ENCODE data around the gene CARHSP1.

CARHSP1 gene

DNA sequence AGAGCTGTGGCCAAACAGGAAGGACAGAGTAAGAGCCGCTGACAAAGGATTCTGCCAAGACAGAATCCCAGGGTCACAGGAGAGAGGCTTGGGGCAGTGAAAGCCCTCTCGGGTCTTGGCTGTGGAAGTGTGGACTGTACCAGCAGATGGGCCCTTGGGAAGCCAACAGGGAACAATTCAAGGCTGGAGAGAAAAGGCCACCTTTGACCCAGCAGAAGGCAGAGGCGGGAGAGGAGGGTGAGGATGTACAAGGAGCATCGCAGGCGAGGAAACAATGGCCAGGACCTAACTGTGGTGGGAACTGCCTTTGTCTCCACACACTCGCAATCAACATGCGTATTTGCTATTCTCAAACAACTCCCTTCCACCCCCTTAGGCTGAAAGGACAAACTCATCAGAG, 15.7 kb downstream of the CARHSP1 start:
- TF ChIP-seq, protein P1, sequence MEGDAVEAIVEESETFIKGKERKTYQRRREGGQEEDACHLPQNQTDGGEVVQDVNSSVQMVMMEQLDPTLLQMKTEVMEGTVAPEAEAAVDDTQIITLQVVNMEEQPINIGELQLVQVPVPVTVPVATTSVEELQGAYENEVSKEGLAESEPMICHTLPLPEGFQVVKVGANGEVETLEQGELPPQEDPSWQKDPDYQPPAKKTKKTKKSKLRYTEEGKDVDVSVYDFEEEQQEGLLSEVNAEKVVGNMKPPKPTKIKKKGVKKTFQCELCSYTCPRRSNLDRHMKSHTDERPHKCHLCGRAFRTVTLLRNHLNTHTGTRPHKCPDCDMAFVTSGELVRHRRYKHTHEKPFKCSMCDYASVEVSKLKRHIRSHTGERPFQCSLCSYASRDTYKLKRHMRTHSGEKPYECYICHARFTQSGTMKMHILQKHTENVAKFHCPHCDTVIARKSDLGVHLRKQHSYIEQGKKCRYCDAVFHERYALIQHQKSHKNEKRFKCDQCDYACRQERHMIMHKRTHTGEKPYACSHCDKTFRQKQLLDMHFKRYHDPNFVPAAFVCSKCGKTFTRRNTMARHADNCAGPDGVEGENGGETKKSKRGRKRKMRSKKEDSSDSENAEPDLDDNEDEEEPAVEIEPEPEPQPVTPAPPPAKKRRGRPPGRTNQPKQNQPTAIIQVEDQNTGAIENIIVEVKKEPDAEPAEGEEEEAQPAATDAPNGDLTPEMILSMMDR (IDR thresholded peaks at IDR 0.05; ENCODE audit: low read depth, low read length): no peak
- Histone ChIP-seq H3K36me3 (peaks cover 86% of the 10 kb centered on the region), H3K4me3 (ENCODE audit: low read depth, low read length) (no peak overlapping the region), H3K9me3 (no peaks in the 10 kb centered on the region), H3K4me1 (peaks cover 5% of the 10 kb centered on the region; the same call in 1 of the 2 replicates), H3K27me3 (no peaks in the 10 kb centered on the region)
- DNase-seq: no peak

DNA sequence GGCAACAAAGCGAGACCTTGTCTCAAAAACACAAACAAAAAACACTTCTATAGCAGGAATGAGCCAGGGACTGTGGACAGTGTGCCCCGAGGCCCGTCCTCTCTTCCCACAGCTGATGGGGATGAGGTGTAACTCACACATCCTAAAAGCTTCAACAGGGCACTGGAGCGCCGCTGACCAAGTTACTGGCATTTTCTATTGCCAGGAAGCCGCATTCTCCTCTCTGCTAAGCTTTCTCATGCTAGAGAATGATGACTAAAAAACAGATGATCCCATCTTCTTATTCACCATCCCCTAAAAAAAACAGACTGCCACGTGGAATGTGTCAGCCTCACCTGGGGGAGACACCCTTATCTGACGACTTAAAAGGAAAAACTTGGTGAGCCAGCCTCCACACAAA, 16.3 kb downstream of the CARHSP1 start:
- peaks cover 5% of the 10 kb centered on the region; the same call in 1 of the 2 replicates for H3K4me1 ChIP-seq
- no peak overlapping the region for H3K4me3 ChIP-seq (ENCODE audit: low read depth, low read length)
- H3K27me3 ChIP-seq: no peaks in the 10 kb centered on the region
- H3K9me3 ChIP-seq: no peaks in the 10 kb centered on the region
- TF ChIP-seq, protein P1 (IDR thresholded peaks at IDR 0.05; ENCODE audit: low read depth, low read length): no peak
- H3K36me3 ChIP-seq: peaks cover 89% of the 10 kb centered on the region
- no peak for DNase-seq

DNA sequence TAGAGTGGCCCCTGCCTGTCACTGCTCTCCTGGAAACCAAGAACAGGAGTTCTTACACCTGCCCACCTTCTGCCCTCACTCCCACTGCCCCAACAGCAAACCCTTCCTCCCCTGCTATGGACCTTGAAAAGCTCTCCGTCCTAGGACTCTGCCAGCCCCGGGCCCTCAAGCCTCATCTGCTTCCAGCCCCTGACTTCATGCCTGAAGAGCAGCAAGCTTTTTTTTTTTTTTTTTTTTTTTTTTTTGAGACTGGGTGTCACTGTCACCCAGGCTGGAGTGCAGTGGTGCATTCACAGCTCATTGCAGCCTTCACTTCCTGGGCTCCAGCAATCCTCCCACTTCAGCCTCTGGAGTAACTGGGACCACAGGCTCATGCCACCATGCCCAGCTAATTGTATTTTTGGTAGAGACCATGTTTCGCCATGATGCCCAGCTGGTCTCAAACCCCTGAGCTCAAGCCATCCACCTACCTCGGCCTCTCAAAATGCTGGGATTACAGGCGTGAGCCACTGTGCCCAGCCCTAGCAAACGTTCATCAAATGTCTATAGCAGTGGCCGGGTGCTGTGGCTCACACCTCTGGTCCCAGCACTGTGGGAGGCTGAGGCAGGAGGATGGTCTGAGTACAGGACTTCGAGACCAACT, 16.9 kb downstream of the CARHSP1 start:
- H3K4me1 ChIP-seq: peaks cover 11% of the 10 kb centered on the region
- no peaks in the 10 kb centered on the region for H3K9me3 ChIP-seq
- TF ChIP-seq, protein P1 (IDR thresholded peaks at IDR 0.05; ENCODE audit: low read depth, low read length): no peak
- no peak for DNase-seq
- H3K4me3 ChIP-seq (ENCODE audit: low read depth, low read length): no peak overlapping the region
- H3K36me3 ChIP-seq: peaks cover 94% of the 10 kb centered on the region
- H3K27me3 ChIP-seq: no peaks in the 10 kb centered on the region

DNA sequence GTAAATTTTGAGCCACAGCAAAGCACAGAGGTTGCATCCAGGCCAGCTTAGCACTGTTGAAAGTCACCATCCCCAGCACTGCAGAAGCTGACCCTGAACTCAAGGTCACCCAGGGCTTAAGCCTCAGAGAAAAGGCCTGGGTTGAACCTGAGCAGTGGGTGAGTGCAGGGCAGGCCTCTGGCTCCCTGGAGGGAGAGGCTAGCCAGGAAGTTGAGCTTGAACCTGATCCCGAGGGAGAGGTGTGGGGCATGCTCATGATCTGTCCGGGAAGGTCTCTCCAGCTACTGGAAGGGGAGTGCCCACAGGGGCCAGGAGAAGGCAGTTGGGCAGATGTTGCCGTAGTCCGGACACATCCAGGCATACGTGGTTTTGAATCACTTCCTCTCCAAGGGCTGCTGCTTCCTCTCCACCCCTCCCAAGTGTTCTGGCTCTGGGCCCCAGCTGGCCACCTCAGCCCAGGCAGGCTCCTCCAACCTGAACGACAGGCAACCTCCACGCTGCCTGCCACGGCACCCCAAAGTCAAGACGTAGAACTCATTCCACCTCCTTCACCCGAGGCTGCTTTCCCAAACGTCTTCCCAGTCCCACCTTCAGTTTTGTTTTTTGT, 18.4 kb downstream of the CARHSP1 start:
- no peak for DNase-seq
- H3K36me3 ChIP-seq: peaks cover 90% of the 10 kb centered on the region
- H3K4me1 ChIP-seq: peaks cover 15% of the 10 kb centered on the region
- H3K27me3 ChIP-seq: no peaks in the 10 kb centered on the region
- H3K9me3 ChIP-seq: no peaks in the 10 kb centered on the region
- TF ChIP-seq, protein P1 (IDR thresholded peaks at IDR 0.05; ENCODE audit: low read depth, low read length): no peak
- H3K4me3 ChIP-seq (ENCODE audit: low read depth, low read length): no peak overlapping the region

DNA sequence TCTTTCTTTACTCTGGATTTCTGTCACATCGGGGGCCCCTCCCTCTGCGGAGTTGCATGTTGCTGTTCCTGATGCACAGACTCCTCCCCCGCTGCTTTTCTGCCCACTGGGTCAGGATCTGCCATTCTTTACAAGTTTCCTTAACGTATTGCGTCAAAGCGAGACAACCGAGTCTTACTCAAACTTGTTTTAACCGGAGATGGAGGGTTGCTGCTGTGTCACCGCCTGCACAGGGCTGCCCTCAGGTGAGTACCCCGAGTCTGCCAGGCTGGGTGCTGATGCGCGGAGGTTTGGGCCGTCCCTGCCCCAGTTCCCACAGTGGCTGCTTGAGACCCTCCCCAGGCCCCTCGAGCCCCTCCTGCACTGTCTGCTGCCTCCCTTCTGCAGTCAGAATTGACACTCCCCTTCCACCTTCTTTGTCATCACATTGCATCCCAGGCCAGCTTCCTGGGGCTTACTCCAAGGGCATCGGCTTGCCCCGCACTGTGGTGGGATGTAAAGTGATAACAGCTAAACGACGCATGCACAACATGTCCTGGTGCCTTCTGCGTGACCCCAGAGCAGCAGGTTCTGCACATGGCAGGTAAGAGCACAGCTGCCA, 19.3 kb downstream of the CARHSP1 start:
- H3K4me3 ChIP-seq (ENCODE audit: low read depth, low read length): no peak overlapping the region
- TF ChIP-seq, protein P1 (IDR thresholded peaks at IDR 0.05; ENCODE audit: low read depth, low read length): no peak
- DNase-seq: no peak
- peaks cover 15% of the 10 kb centered on the region for H3K4me1 ChIP-seq
- H3K36me3 ChIP-seq: peaks cover 81% of the 10 kb centered on the region
- no peaks in the 10 kb centered on the region for H3K9me3 ChIP-seq
- H3K27me3 ChIP-seq: no peaks in the 10 kb centered on the region

DNA sequence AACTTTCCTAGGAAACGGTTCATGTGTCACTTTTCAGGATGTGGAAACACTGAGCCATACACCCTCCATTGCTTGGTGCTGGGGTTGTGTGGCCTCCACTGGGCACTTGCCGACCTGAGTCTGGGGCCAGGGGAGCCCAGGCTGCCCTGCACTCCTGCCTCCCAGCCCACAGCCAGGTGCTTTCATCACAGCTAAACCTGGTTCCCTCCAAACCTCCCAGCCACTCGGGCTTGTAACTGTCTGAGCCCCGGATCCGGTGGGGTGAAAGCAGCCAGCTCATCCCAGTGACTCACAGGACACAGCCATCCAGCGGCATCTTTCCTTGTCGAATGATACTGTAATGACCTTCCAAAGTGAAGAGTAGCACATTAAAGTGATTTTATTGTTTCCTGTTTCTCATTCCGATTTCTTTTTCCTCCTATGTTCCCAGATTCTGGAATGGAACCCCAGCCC, 19.8 kb downstream of the CARHSP1 start:
- DNase-seq: no peak
- H3K36me3 ChIP-seq: peaks cover 79% of the 10 kb centered on the region
- no peaks in the 10 kb centered on the region for H3K27me3 ChIP-seq
- H3K4me3 ChIP-seq (ENCODE audit: low read depth, low read length): no peak overlapping the region
- H3K9me3 ChIP-seq: no peaks in the 10 kb centered on the region
- H3K4me1 ChIP-seq: peaks cover 15% of the 10 kb centered on the region
- TF ChIP-seq, protein P1 (IDR thresholded peaks at IDR 0.05; ENCODE audit: low read depth, low read length): no peak
